GM21717 (cell line): Measurements from ENCODE around the gene RXRA.
"Not testable (repeated sequence)": the region's sequence is repeated elsewhere in the genome, so short reads cannot be mapped to it uniquely, and the experiment has no call there.

Experiments used
- ATAC-seq: cut with Tn5 transposase; IDR thresholded peaks from one replicate; pipeline ENCODE4 v1.9.1; 2021; ENCODE audit warnings: mild to moderate bottlenecking, moderate library complexity; ENCODE audit not compliant: unreplicated experiment

Gene RXRA

DNA sequence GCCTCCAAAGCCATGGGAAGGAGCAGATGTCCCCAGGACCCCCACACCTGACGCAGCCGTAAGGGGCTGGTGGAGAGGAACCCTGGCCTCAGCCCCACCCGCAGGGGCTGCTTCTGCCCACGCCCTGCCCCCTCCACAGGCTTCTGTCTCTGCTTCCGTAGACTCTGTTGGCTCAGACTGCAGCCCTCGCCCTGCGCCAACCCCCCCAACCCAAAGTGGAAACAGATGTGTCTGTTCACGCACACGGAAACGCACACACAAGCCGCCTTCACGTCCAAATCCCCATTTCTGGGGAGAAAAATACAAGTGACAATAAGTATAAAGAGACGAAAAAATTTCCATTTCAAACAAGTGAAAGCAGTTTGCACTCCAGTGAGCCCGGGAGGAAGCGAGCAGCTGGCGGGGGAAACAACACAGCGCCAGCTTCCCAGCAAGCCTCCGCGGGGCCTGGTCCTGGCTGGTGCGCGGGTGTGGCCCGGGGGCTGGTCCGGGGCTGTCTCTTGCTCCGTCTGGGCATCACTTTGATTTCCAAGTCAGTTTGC, 32.6 kb upstream of the RXRA start:
- ATAC-seq: no peak

DNA sequence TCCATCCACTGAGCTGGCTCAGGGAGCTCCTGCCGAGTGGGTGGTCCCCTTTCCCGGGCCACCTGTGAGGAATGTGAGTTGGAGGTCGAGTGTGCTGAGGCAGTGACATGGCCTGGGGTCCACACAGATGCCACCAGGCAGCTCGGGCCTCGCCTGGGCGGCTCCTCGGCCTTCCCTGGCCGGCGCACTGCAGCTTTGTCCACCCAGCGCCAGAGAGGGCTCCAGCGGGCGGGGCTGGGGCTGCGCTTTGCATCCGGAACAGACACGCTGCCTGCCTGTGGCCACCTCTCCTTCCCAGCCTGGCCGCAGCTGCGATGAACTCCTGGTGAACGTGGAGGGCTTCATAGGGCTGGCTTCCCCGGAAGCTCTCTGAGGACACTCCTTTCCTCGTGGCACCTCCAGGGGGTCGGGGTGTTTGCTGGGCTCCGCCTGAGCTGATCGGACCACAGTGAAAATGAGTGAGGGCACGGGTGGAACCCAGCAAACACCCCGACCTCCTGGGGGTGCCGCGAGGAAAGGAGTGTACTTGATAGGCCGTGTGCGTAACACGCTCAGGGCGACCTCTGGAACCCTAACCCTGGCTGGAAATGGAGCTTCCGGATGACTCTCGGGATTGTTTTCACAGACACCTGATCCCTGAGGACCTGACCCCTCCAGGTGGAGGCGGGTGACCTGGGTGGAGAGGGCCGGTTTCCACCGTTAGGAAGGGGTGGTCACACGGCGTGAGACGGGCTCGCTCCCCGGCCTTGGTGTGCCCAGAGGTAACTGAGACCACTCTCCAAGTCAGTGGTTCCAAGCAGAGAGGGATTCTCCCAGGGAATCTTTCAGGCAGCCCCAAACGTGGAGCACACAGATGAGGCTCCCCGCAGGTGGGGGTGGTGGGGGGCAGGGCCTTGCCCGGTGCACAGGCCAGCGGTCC, 31.8 kb upstream of the RXRA start:
- ATAC-seq: no peak

DNA sequence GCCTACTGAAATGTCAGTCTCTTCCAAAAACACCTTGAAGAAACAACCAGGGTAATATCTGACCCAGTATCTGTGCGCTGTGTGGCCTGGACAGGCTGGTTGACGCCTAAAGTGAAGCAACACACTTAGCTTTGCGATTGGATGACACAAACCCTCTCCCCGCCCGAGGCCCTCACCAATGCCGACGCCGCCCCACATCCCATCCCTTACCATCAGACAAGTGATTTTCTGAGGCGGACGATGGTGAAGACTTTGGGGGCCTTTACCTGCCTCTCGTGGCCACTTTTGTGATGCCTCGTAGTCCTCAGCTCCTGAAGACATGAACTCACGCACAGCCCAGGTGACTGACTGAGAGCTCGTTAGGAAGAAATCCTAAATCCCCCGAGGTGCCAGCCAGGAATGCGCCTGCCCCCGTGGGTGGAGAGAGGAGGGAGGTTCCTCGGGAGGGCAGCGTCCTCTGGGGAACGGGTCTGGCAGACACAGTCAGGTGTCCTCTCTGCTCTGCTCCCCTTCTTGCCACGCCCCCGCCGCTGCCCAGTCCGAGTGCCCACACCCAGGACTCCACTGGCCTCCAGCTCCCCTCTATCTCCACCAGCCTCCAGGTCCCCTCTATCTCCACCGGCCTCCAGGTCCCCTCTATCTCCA, 31.0 kb upstream of the RXRA start:
- no peak for ATAC-seq

DNA sequence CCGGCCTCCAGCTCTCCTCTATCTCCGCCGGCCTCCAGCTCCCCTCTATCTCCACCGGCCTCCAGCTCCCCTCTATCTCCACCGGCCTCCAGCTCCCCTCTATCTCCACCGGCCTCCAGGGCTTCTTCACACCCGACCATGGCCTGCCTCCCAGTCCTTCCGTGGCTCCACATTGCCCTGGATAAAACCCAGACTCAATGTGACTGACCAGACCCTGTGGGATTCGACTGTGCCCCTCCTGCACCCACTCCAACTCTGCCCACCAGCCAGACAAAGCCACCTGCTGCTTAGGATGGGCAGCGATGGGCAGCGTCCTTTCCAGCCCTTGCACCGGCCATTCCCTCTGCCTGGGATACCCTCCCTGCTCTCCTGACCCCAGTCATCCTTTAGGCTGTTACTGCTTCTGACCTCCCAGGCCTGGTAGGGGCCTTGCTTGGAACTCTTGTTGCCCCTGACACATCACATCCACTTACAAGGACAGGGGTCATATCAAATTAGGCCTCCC, 30.5 kb upstream of the RXRA start:
- no peak for ATAC-seq

DNA sequence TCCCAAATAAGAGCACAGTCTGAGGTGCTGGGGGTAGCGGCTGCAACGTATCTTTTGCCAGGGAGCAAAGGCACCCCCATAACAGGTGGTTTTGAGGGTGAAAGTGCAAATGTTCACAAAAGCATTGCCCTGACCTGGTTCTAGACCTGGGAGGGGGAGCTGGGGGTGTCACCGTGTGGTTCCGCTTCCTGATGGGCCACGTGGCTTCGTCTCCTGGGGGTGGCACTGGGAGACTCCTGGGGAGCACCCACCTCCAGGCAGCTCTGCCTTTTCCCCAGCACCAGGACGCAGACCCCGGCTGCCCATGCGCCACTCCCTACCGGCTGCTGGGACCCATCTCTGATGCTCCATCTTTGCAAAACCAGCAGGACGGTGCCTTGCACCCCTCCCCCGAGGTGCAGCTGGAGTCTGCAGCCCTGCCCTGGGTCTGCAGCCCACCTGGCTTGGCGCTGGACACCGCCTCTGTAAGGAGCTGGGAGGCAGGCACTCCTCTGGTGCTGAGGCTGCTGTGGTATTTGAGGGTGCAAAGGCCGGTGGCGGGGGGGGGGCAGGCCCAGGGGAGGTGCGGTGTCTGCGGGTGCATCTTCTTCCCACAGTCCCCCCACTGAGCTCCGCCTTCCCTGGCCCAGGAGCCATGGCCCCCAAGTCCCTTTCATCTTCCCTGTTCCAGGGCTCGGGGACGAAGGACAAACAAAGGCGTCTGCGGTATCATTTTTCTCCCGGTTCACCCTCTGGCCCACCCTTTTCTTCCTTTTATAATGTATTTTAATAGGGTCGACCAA, 29.8 kb upstream of the RXRA start:
- ATAC-seq: no peak

DNA sequence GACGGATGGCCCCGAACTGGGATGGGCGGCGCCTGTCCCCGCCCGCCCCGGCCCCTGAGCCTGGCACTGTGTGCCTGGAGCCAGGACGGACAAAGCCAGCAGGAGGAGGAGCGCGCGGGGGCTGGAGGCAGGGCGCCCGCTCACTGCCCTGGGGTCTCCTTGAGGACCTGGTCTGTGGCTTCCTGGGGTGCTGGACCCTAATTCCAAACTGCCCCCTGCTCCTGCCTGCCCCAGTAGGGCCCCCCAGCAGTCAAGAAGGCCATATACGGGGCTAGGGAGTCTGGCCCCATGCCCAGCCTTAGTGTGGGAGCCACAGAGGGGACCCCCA, 29.2 kb upstream of the RXRA start:
- no peak for ATAC-seq

GRCh38 chr9:134297576-134297975, 28.7 kb upstream of the RXRA start:
- ATAC-seq: no peak

GRCh38 chr9:134298000-134298399, 28.3 kb upstream of the RXRA start:
- no peak for ATAC-seq

DNA sequence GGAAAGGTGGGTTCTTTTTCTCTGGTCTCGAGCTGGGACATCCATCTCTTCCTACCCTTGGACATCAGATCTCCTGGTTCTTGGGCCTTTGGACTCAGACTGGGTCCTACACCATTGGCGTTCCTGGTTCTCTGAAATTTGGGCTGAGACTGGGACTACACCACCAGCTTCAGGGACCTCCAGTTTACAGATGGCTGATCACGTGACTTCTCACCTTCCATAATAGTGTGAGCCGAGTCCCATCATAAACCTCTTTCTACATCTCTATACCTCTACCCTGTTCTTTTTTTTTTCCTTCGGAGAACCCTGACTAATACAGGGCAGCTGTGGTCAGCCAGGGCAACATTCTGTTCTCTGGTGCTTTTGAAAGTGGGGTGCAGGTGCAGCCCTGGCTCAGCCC, 27.2 kb upstream of the RXRA start:
- no peak for ATAC-seq

GRCh38 chr9:134299883-134300282, 26.4 kb upstream of the RXRA start:
- no peak for ATAC-seq

DNA sequence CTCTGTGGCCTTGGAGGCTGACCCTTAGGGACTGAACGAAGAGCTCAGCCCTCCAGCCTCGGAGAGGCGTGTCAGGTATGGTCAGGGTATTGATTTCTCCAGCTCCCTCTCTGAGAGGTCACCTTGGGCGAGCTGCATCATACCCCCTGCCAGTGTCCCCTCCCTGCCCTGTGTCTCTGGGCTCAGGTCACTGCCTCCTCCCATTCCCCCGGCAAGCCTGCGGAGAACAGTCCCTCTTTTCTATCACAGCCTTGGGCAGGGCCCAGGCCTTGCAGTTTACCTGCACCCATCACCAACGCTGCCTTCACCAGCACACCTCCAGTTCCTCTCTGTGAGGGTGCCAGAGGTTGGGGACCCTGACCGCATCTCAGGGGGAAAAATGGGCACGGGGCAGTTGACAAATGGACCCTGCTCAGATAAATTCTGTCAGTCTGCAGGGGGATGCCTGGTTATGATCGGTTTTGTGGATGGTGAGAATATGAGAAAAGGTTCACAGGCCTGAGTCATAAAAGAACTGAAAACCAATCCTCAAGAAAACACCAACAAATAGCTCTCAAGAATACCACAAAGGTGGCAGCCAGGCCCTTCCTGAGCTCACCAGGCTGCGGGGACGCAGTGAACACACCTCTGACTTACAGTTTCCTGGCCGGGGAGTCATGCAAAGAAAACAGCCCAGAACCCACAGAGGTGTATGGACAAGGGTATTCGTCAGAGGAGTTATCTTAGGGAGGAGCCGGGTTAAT, 24.7 kb upstream of the RXRA start:
- no peak for ATAC-seq

GRCh38 chr9:134302130-134302817, 24.0 kb upstream of the RXRA start:
- no peak for ATAC-seq

- no peak for ATAC-seq
Observed at GRCh38 chr9:134303601-134304000, 22.7 kb upstream of the RXRA start.

DNA sequence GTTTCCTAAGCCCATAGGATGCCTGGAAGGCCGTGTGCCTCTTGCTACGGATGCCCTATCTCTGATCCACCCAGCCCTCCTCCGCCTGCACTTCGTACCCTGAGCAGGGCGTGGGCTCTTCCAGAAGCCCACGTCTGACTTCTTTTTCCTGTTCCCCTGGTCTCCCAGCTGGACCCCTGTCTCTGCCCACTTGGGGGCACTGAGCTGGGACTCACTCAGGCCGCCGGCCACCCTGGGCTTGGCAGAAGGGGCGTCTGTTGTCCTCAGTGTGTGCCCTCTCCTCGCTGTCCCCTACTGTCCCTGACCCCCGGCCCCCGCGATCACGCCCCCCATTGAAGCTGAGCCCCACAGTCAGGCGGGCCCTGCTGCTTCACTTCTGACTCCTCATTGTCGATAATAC, 22.0 kb upstream of the RXRA start:
- ATAC-seq: no peak

- no peak for ATAC-seq
Observed at GRCh38 chr9:134304690-134305089, 21.6 kb upstream of the RXRA start.

GRCh38 chr9:134305533-134305932, 20.7 kb upstream of the RXRA start:
- no peak for ATAC-seq

DNA sequence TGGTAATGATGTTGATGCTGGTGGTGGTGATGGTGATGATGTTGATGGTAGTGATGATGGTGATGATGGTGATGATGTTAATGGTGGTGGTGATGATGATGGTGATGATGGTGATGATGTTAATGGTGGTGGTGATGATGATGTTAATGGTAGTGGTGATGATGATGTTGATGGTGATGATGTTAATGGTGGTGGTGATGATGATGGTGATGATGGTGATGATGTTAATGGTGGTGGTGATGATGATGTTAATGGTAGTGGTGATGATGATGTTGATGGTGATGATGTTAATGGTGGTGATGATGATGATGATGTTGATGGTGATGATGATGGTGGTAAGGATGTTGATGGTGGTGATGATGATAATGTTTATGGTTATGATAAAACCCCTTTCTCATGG, 20.2 kb upstream of the RXRA start:
- ATAC-seq: not testable (repeated sequence)

- no peak for ATAC-seq
Observed at GRCh38 chr9:134306636-134307600, 19.3 kb upstream of the RXRA start.
